Neuronal stem cell (in vitro differentiated cells): ENCODE measurements around the gene ITGA3.

Experiments
- DNase-seq: peaks from one replicate; pipeline ENCODE4 v3.0.0-alpha.2; 2013; ENCODE audit warnings: low spot score
- H2AFZ ChIP-seq: one replicate; pipeline ENCODE4 v1.6.1; 2013; ENCODE audit warnings: mild to moderate bottlenecking, low read length, inconsistent platforms
- H2AK5ac ChIP-seq: 2 replicates; pipeline ENCODE4 v1.6.1; 2013; ENCODE audit warnings: low read depth, mild to moderate bottlenecking, inconsistent platforms, low read length, moderate library complexity, mixed read lengths
- H2BK120ac ChIP-seq: 2 replicates; pipeline ENCODE4 v1.6.1; 2013; ENCODE audit warnings: low read depth, mild to moderate bottlenecking, inconsistent platforms, low read length, moderate library complexity, mixed read lengths
- H2BK12ac ChIP-seq: one replicate; pipeline ENCODE4 v1.6.1; 2013; ENCODE audit warnings: low read length, inconsistent platforms
- H2BK15ac ChIP-seq: 2 replicates; pipeline ENCODE4 v1.6.1; 2013; ENCODE audit warnings: mild to moderate bottlenecking, low read length, inconsistent platforms, mixed read lengths
- H2BK5ac ChIP-seq: one replicate; pipeline ENCODE4 v1.6.1; 2013; ENCODE audit warnings: inconsistent platforms, mild to moderate bottlenecking, low read length, moderate library complexity
- H3K14ac ChIP-seq: one replicate; pipeline ENCODE4 v1.6.1; 2013; ENCODE audit warnings: low read length, inconsistent platforms
- H3K18ac ChIP-seq: 2 replicates; pipeline ENCODE4 v1.6.1; 2013; ENCODE audit warnings: low read length, inconsistent platforms
- H3K23ac ChIP-seq: 2 replicates; pipeline ENCODE4 v1.6.1; 2013; ENCODE audit warnings: low read depth, mild to moderate bottlenecking, mixed read lengths, low read length, inconsistent platforms; ENCODE audit not compliant: poor library complexity
- H3K27ac ChIP-seq: replicated peaks from 3 replicates; pipeline ENCODE4 v1.5.1; 2013; ENCODE audit warnings: low read length, inconsistent platforms
- H3K27me3 ChIP-seq, 3 experiments: 2 replicates each; pipeline ENCODE4 v1.6.1; 2013; ENCODE audit warnings: low read length in 3 of 3, mild to moderate bottlenecking in 2 of 3, inconsistent platforms in 1 of 3, low read depth in 1 of 3, mixed read lengths in 1 of 3, moderate library complexity in 1 of 3; ENCODE audit not compliant: control insufficient read depth in 3 of 3, insufficient read depth in 3 of 3
- H3K36me3 ChIP-seq, 2 donors: replicated peaks in 1 of 2; 2 replicates each; pipeline ENCODE4 v1.6.1; 2013; ENCODE audit warnings: low read length in 2 of 2; ENCODE audit not compliant: control insufficient read depth in 2 of 2, insufficient read depth in 2 of 2
- H3K4ac ChIP-seq: 2 replicates; pipeline ENCODE4 v1.6.1; 2013; ENCODE audit warnings: inconsistent platforms, mild to moderate bottlenecking, low read length, moderate library complexity
- H3K4me1 ChIP-seq, 2 donors: 1 replicate in 1 of 2; 2 replicates in 1 of 2; pipeline ENCODE4 v1.6.1; 2013; ENCODE audit warnings: low read length in 2 of 2, low read depth in 1 of 2; ENCODE audit not compliant: control insufficient read depth in 2 of 2, insufficient read depth in 1 of 2
- H3K4me2 ChIP-seq: one replicate; pipeline ENCODE4 v1.6.1; 2013; ENCODE audit warnings: mild to moderate bottlenecking, low read length, inconsistent platforms; ENCODE audit not compliant: insufficient read depth, poor library complexity, severe bottlenecking
- H3K4me3 ChIP-seq, 2 donors: 2 replicates each; pipeline ENCODE4 v1.5.1; 2013; ENCODE audit warnings: low read length in 2 of 2, mild to moderate bottlenecking in 2 of 2, inconsistent platforms in 1 of 2, moderate library complexity in 1 of 2
- H3K79me1 ChIP-seq: one replicate; pipeline ENCODE4 v1.6.1; 2013; ENCODE audit warnings: low read depth, mild to moderate bottlenecking, inconsistent platforms, low read length, moderate library complexity
- H3K9ac ChIP-seq: one replicate; pipeline ENCODE4 v1.6.1; 2013; ENCODE audit warnings: mild to moderate bottlenecking, low read depth, low read length, inconsistent platforms; ENCODE audit not compliant: poor library complexity
- H3K9me3 ChIP-seq, 2 donors: replicated peaks in 1 of 2; 2 replicates each; pipeline versions ENCODE3 to v1.6.1; 2013; ENCODE audit warnings: low read length in 2 of 2, mild to moderate bottlenecking in 2 of 2, inconsistent platforms in 1 of 2, low read depth in 1 of 2, mixed read lengths in 1 of 2, moderate library complexity in 1 of 2; ENCODE audit not compliant: control insufficient read depth in 2 of 2, insufficient read depth in 1 of 2
- H4K8ac ChIP-seq: one replicate; pipeline ENCODE4 v1.6.1; 2013; ENCODE audit warnings: low read depth, mild to moderate bottlenecking, inconsistent platforms, low read length, moderate library complexity
- H4K91ac ChIP-seq: one replicate; pipeline ENCODE4 v1.6.1; 2013; ENCODE audit warnings: low read length, low read depth, mild to moderate bottlenecking, inconsistent platforms; ENCODE audit not compliant: poor library complexity
- WGBS, 2 donors: extraction: QIAGEN DNeasy Blood & Tissue Kit; methylation state at CpG; one replicate each; pipeline ENCODE4 v1.1.7; 2013; ENCODE audit warnings: missing lambda C conversion rate in 2 of 2, mixed read lengths in 1 of 2; ENCODE audit not compliant: insufficient read length in 2 of 2, insufficient replicate concordance in 1 of 2; ENCODE audit errors: extremely low coverage in 2 of 2; 5-methylcytosine and 5-hydroxymethylcytosine counted together

The ITGA3 gene

DNA sequence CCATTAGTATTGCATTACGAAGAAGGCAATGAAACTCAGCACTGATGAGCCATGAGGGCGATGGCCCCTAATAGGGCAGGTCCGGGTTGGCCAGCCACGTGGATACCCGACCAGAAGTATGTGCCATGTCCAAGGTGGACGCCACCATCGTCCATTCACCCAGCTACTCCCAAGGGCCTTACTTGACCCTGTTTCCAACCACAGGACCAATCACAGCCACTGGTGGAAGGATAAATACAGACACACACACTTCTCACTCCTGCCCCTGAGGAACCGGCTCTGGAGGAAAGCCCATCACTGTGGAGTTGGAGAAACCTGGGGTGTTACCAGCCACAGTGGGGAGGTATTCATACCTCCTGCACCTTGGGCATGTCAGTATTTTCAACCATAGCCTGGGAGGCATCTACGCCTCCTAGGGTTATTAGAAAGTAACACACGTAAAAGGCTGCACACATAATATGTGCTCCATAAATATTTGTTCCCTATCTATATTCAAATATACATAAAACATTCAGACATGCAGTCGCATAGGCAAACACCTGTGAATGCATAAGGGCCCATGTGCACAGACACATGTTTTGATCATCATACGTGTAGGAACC, 5.4 kb upstream of the ITGA3 start:
- Histone ChIP-seq H3K18ac (no peak overlapping the region), H3K4me1 (peaks cover 13 to 35% of the 10 kb centered on the region in 2 donors), H3K36me3 (no peaks in the 10 kb centered on the region), H2BK120ac (no peak overlapping the region), H3K4me3 (no peak overlapping the region), H2BK5ac (no peak overlapping the region), H3K27ac (no peak overlapping the region), H3K27me3 (peaks cover 0 to 14% (median 1%) of the 10 kb centered on the region in 3 experiments), H2AFZ (no peak overlapping the region), H3K4me2 (no peak overlapping the region), H3K79me1 (no peaks in the 10 kb centered on the region), H3K4ac (no peak overlapping the region), H3K9ac (no peak overlapping the region), H2BK15ac (no peak overlapping the region), H4K91ac (no peak overlapping the region), H3K23ac (no peak overlapping the region), H2BK12ac (no peak overlapping the region), H3K9me3 (no peaks in the 10 kb centered on the region), H4K8ac (no peak overlapping the region), H3K14ac (no peak overlapping the region), H2AK5ac (no peak overlapping the region)
- DNase-seq, result no peak
- WGBS, 2 donors, result no CpG with 5 or more reads among the region's 12 CpGs

DNA sequence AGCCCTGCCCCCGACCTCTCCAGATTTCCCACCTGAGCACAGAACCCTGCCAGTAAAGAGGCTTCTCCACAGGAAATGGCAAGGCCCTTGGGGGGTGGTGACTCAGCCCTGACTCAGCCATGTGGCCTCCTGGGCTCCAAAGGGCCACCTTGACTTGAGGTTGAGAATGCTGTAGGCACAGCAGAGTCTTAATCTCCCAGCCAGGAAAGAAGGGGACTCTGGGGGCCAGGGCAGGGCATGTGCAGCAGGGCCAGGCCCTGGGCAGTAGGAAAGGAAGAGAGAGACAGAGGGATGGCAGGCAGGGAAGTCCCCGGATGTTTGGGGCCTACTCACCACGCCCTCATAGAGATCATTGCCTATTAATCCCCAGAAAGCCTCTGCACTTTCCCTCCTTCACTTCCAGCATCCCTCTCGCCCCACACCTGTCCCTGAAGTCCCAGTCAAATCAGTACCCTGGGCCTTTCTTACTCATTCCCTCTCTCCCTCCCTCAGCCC, 4.8 kb upstream of the ITGA3 start:
- H4K91ac ChIP-seq, result no peak overlapping the region
- no peak overlapping the region for H2BK15ac ChIP-seq
- no peak overlapping the region for H3K27ac ChIP-seq
- no peak overlapping the region for H2BK5ac ChIP-seq
- H3K4me3 ChIP-seq, result no peak overlapping the region
- WGBS, 2 donors, result no CpG with 5 or more reads among the region's 4 CpGs
- peak overlapping the region; percentile 44 for H3K14ac ChIP-seq
- no peaks in the 10 kb centered on the region for H3K9me3 ChIP-seq
- H2AFZ ChIP-seq, result peak overlapping the region; percentile 22
- no peak overlapping the region for H3K4ac ChIP-seq
- H2BK12ac ChIP-seq, result no peak overlapping the region
- H3K79me1 ChIP-seq, result no peaks in the 10 kb centered on the region
- H3K4me2 ChIP-seq, result no peak overlapping the region
- no peak overlapping the region for H3K23ac ChIP-seq
- no peak overlapping the region for H3K18ac ChIP-seq
- no peak overlapping the region for H2BK120ac ChIP-seq
- H3K27me3 ChIP-seq, result peaks cover 0 to 14% (median 1%) of the 10 kb centered on the region in 3 experiments
- peaks cover 13 to 35% of the 10 kb centered on the region in 2 donors for H3K4me1 ChIP-seq
- H3K36me3 ChIP-seq, result no peaks in the 10 kb centered on the region
- no peak overlapping the region for H4K8ac ChIP-seq
- H2AK5ac ChIP-seq, result peak overlapping the region; percentile 10
- no peak overlapping the region for H3K9ac ChIP-seq
- DNase-seq, result no peak

DNA sequence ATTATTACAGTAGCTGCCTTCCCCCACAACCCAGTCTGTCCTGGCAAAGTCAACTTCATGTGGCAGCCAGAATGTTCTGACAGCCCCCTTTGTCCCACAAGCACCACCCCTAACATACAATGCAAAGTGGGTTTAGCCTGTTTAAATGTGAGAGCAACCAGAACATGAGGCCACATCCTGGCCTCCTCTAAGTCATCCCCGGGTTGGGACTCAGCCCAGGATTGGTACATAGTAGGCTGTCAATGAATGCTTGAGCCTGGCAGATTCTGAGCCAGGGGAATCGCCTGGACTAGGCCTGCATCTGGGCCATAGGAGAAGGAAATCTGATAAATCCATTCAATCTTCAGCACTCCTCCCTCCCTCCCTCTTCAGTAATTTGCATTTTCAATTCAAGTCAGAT, 4.3 kb upstream of the ITGA3 start:
- Histone ChIP-seq H2BK5ac (no peak overlapping the region), H3K27ac (no peak overlapping the region), H3K79me1 (no peaks in the 10 kb centered on the region), H4K91ac (no peak overlapping the region), H3K18ac (no peak overlapping the region), H2BK12ac (no peak overlapping the region), H3K4me3 (no peak overlapping the region), H3K23ac (no peak overlapping the region), H3K9me3 (no peaks in the 10 kb centered on the region), H3K4me1 (peaks cover 13 to 35% of the 10 kb centered on the region in 2 donors), H3K9ac (no peak overlapping the region), H2BK120ac (no peak overlapping the region), H4K8ac (no peak overlapping the region), H3K4ac (no peak overlapping the region), H3K36me3 (no peaks in the 10 kb centered on the region), H2AFZ (peak overlapping the region; percentile 2), H3K4me2 (no peak overlapping the region), H2AK5ac (no peak overlapping the region), H2BK15ac (no peak overlapping the region), H3K14ac (no peak overlapping the region), H3K27me3 (peaks cover 0 to 15% (median 3%) of the 10 kb centered on the region in 3 experiments)
- WGBS, 2 donors, result no CpG with 5 or more reads among the region's 2 CpGs
- no peak for DNase-seq

DNA sequence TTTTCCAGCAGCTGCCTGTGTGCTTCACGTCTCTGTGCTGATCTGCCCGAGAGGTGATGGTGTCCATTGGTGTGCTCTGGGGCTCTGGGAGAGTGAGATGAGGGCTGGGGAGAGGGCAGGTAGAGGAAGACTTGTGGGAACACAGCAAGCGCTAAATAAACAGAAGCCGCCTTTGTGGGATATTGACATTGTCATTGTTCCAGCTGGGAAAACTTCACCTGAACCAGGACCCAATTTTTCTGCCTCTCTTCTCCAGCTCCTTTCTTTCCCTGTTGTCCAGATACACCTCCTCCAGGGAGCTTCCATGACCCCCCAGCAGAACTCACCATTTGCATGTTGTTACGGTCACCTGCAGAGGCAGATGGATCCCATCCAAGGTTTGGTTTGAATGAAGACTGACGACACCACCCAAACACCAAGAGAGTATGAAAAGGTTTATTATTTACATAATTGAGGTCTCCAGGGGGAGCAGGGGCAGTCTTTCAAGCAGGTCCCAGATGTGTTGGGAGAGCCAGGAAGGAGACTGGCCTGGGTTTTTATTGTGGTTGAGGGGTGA, 3.6 kb upstream of the ITGA3 start:
- DNase-seq, result no peak
- peaks cover 13 to 31% of the 10 kb centered on the region in 2 donors for H3K4me1 ChIP-seq
- no peak overlapping the region for H3K4me3 ChIP-seq

More for the DNA sequence above, 3.6 kb upstream of the ITGA3 start:
- Histone ChIP-seq H2BK5ac (no peak overlapping the region), H2BK12ac (no peak overlapping the region), H2AFZ (no peak overlapping the region), H3K18ac (no peak overlapping the region), H3K4me2 (no peak overlapping the region), H4K8ac (no peak overlapping the region), H3K27ac (no peak overlapping the region), H3K36me3 (no peaks in the 10 kb centered on the region), H2BK120ac (no peak overlapping the region), H3K9ac (no peak overlapping the region), H2AK5ac (no peak overlapping the region), H3K27me3 (peaks cover 0 to 22% (median 10%) of the 10 kb centered on the region in 3 experiments), H4K91ac (no peak overlapping the region), H3K9me3 (no peaks in the 10 kb centered on the region), H3K14ac (no peak overlapping the region), H3K23ac (no peak overlapping the region), H2BK15ac (no peak overlapping the region), H3K79me1 (no peaks in the 10 kb centered on the region), H3K4ac (no peak overlapping the region)
- no CpG with 5 or more reads among the region's 6 CpGs for WGBS, 2 donors
